Astrocyte (in vitro differentiated cells and primary cell): ENCODE data around the gene KRT13.

ENCODE experiments used
- EZH2 ChIP-seq: IDR thresholded peaks from 2 replicates; pipeline ENCODE4 v1.6.1; 2012; ENCODE audit warnings: mild to moderate bottlenecking, low read length, inconsistent platforms; ENCODE audit not compliant: insufficient read depth
- TF ChIP-seq, protein P1 (sequence below): IDR thresholded peaks from 2 replicates; pipeline ENCODE4 v1.5.1; 2011; ENCODE audit warnings: low read depth, mild to moderate bottlenecking, inconsistent platforms, low read length, moderate library complexity; ENCODE audit not compliant: insufficient read depth

DNA sequence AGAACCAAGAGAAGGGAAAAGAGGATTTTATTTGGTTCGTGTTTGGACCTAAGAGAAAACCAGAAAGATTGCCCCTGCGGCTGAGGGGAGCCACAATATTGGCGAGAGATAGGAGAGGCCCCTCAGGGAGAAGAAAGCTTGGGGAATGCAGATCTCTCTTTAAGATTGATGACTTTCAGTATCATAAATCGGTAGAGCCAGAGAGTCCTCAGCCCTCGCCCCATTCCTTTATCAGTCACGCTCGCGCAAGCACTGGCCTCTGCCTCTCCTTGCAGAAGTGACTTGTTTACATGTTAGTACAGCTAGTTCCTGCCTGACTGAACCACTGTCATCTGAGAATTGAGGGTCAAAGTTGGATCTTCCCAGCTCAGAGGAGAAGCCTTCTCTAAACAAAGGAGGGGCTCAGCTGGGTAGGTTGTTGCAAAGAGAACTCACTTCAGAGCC, 44.2 kb upstream of the KRT13 start:
- TF ChIP-seq, protein P1, sequence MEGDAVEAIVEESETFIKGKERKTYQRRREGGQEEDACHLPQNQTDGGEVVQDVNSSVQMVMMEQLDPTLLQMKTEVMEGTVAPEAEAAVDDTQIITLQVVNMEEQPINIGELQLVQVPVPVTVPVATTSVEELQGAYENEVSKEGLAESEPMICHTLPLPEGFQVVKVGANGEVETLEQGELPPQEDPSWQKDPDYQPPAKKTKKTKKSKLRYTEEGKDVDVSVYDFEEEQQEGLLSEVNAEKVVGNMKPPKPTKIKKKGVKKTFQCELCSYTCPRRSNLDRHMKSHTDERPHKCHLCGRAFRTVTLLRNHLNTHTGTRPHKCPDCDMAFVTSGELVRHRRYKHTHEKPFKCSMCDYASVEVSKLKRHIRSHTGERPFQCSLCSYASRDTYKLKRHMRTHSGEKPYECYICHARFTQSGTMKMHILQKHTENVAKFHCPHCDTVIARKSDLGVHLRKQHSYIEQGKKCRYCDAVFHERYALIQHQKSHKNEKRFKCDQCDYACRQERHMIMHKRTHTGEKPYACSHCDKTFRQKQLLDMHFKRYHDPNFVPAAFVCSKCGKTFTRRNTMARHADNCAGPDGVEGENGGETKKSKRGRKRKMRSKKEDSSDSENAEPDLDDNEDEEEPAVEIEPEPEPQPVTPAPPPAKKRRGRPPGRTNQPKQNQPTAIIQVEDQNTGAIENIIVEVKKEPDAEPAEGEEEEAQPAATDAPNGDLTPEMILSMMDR, result no peak
- TF ChIP-seq EZH2, result no peak
